Prostate gland (tissue), 2 donors: Measurements from ENCODE around the gene ZNF324B. TPM values are rescaled to one million over a fixed set of nuclear protein-coding genes. Genes with fewer than 3 reads are reported as not detected.

Experiments used
- DNase-seq: peaks from one replicate; pipeline ENCODE4 v3.0.0-alpha.2; 2019; ENCODE audit warnings: low spot score
- H3K27ac ChIP-seq, 2 donors: fragments of 200-600 bp; sonication (generic); 2 replicates each; pipeline ENCODE4 v1.5.1; 2017 to 2019
- H3K27me3 ChIP-seq: fragments of 200-600 bp; sonication (generic); replicated peaks from 2 replicates; pipeline ENCODE4 v1.5.1; 2019; ENCODE audit not compliant: insufficient read depth
- H3K36me3 ChIP-seq, 2 donors: fragments of 200-600 bp; sonication (generic); 1 replicate in 1 of 2; 2 replicates in 1 of 2; pipeline versions ENCODE4 v1.5.1 to v1.8.1; 2017 to 2019
- H3K4me1 ChIP-seq: fragments of 200-600 bp; sonication (generic); replicated peaks from 2 replicates; pipeline ENCODE4 v1.5.1; 2019
- H3K4me3 ChIP-seq, 2 donors: fragments of 200-600 bp; sonication (generic); 2 replicates each; pipeline ENCODE4 v1.5.1; 2017 to 2019
- H3K9me3 ChIP-seq: fragments of 200-600 bp; sonication (generic); 2 replicates; pipeline ENCODE4 v1.5.1; 2017
- POLR2A ChIP-seq: fragments of 450-650 bp; IDR thresholded peaks from one replicate; pipeline ENCODE4 v1.6.1; 2016; ENCODE audit warnings: antibody characterized with exemption, mild to moderate bottlenecking
- POLR2AphosphoS5 ChIP-seq: sonication (generic); formaldehyde crosslinking; IDR thresholded peaks from one replicate; pipeline ENCODE4 v1.6.1; 2017; ENCODE audit warnings: antibody characterized with exemption
- WGBS: methylation state at CpG from one replicate; pipeline ENCODE4 v1.1.5; 2018; 5-methylcytosine and 5-hydroxymethylcytosine counted together
- intact Hi-C: fragments of 100-400 bp; cut with DNase I; formaldehyde crosslinking; loops from one replicate; pipeline ENCODE4 v1.14.2; 2022
- total RNA-seq, 2 donors: library from RNA; depleted of rRNA; stranded (reverse); fragments of >200 nt; gene quantifications; one replicate each; pipeline ENCODE4 v1.1.0, GENCODE V29; 2016
- TF ChIP-seq, protein P1 (sequence below), 4 experiments: fragments of 200-600 bp in 2 of 4; fragments of 450-650 bp in 2 of 4; sonication (generic) in 2 of 4; IDR thresholded peaks; 1 replicate in 3 of 4; 2 replicates in 1 of 4; pipeline ENCODE4 v1.5.1; 2016 to 2019; ENCODE audit warnings: antibody characterized with exemption in 4 of 4, mild to moderate bottlenecking in 2 of 4, moderate library complexity in 2 of 4

The ZNF324B gene
- total RNA-seq, 2 donors from 2014 or later: 10.8 to 16.4 TPM

DNA sequence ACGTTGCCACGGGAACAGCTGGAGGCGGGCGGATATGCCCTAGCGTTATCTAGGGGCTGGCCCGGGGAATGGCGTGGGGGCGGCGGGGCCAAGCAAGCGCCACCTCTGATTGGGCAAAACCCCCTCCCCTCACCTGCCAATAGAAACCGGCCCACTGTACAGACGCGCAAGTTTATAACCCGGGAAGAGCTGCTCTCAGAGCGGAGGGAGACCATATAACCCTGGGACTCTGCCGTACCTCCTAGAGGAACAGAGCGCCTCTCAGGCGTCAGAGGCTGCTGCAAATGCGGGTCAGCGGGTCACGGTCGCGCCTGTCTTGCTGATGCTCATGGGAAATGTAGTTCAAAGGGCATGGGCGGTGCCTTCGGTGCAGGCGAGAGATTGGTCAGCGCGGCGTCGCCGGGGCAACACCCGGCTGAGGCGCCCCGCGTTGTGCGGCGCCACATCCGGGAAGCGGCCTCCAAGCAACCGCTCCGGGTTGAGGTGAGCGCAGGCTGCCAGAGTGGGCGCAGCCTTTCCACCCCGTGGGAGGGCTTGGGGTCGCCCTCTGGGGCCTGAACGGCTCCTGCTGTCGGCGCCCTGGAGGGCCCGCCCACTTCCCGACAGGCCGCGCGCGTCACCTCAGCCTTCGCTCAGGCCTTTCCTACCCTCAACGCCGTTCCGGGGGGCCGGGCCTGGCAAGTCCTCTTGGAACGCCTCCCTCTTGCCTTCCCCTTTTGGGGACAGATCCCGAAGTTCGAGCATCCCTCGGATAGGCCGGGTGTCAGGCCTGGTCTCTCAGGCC, 24.5 kb downstream of the ZNF324B start, which contains the start of gene ZNF446:
TSS of gene ZNF446 (plus strand) at position 639 of the 784 bp plus-strand sequence. CDS start 867 bp downstream, outside the sequence.
- Histone ChIP-seq H3K4me1 (peaks cover 11% of the 10 kb centered on the region), H3K27ac (peak within 1 kb of the TSS; percentile 85 to 86), H3K9me3 (no peaks in the 10 kb centered on the region), H3K36me3 (peaks cover 0 to under 1% of the 10 kb centered on the region in 2 donors), H3K4me3 (peak within 1 kb of the TSS; percentile 52 to 58), H3K27me3 (no peaks in the 10 kb centered on the region)
- DNase-seq: peak; percentile 94
- intact Hi-C loops: no loop called here
- TF ChIP-seq, protein P1, sequence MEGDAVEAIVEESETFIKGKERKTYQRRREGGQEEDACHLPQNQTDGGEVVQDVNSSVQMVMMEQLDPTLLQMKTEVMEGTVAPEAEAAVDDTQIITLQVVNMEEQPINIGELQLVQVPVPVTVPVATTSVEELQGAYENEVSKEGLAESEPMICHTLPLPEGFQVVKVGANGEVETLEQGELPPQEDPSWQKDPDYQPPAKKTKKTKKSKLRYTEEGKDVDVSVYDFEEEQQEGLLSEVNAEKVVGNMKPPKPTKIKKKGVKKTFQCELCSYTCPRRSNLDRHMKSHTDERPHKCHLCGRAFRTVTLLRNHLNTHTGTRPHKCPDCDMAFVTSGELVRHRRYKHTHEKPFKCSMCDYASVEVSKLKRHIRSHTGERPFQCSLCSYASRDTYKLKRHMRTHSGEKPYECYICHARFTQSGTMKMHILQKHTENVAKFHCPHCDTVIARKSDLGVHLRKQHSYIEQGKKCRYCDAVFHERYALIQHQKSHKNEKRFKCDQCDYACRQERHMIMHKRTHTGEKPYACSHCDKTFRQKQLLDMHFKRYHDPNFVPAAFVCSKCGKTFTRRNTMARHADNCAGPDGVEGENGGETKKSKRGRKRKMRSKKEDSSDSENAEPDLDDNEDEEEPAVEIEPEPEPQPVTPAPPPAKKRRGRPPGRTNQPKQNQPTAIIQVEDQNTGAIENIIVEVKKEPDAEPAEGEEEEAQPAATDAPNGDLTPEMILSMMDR (IDR thresholded peaks at IDR 0.05): peak in 1 of 4 experiments; percentile 13
- peak; percentile 24 for TF ChIP-seq POLR2A
- TF ChIP-seq POLR2AphosphoS5: peak; percentile 93
- under 1% methylated on average over 64 of the region's 64 CpGs for WGBS

DNA sequence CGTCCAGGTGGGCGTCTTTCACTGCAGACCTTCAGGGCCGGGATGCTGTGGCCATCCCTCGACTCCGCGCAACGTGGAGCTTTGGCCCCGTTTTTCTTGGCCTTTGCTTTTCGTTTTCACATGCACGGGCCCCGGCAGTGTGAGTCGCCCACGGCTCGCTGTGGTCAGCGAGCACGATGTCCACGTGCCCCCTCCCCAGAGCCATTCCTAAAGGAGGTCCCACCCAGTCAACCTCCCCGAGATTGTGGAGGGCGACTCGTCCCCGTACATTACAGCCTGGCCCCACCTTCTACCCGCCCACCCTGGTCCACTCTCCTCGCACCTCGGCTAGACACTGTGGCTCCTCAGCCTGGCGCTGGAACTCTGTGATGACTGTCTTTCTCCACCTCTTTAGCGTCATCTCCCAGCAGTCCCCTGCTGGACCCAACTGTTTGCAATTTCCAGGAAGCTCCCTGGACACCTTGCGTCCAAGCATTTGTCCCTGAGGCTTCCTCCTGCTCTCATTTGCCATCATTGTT, 25.1 kb downstream of the ZNF324B start:
- no peak for DNase-seq
- 1% methylated on average over 27 of the region's 27 CpGs for WGBS

DNA sequence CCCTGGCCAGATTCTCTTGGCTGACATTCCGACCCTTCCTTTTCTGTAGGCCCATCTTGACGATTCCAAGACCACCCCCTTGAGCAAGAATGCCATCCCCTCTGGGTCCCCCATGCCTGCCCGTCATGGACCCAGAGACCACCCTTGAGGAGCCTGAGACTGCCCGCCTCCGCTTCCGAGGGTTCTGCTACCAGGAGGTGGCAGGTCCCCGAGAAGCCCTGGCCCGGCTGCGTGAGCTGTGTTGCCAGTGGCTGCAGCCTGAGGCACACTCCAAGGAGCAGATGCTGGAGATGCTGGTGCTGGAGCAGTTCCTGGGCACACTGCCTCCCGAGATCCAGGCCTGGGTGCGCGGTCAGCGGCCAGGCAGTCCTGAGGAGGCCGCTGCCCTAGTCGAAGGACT, 25.7 kb downstream of the ZNF324B start:
- Histone ChIP-seq H3K27ac (peak overlapping the region; percentile 85 to 86), H3K27me3 (no peaks in the 10 kb centered on the region), H3K4me3 (peak overlapping the region in 1 of 2 donors; percentile 58), H3K4me1 (peaks cover 11% of the 10 kb centered on the region), H3K36me3 (no peaks in the 10 kb centered on the region), H3K9me3 (no peaks in the 10 kb centered on the region)
- no peak for DNase-seq
- intact Hi-C loops: no loop called here
- TF ChIP-seq POLR2A (no peak), POLR2AphosphoS5 (no peak)
- TF ChIP-seq, protein P1 (IDR thresholded peaks at IDR 0.05): no peak
- 86% methylated on average over 15 of the region's 15 CpGs for WGBS

More for the DNA sequence above, 25.1 kb downstream of the ZNF324B start:
- intact Hi-C loops: no loop called here
- H3K36me3 ChIP-seq: no peaks in the 10 kb centered on the region
- H3K4me3 ChIP-seq: peak overlapping the region; percentile 52 to 58
- H3K27me3 ChIP-seq: no peaks in the 10 kb centered on the region
- H3K27ac ChIP-seq: peak overlapping the region; percentile 85 to 86
- TF ChIP-seq POLR2AphosphoS5: no peak
- TF ChIP-seq POLR2A: no peak
- TF ChIP-seq, protein P1 (IDR thresholded peaks at IDR 0.05): no peak
- no peaks in the 10 kb centered on the region for H3K9me3 ChIP-seq
- peaks cover 11% of the 10 kb centered on the region for H3K4me1 ChIP-seq

DNA sequence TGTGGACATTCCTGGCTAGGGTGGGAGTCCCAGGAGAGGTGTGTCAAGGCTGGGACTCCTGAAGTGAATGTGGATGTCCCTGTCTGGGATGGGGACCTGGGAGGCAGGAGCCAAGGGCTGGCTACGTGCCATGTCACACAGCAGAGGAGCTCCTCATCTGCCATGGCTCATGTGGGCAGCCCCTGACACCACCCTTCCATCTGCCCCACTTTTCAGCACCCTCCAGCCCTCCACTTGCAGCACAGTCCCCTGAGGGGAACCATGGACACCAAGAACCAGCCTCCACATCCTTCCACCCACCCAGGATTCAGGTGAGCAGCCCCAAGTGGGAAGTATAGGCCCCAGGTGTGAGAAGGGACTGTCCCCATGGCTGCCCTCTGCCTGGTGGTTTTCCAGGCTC, 26.4 kb downstream of the ZNF324B start:
- TF ChIP-seq POLR2AphosphoS5 (no peak), POLR2A (no peak)
- TF ChIP-seq, protein P1 (IDR thresholded peaks at IDR 0.05): no peak
- intact Hi-C loops: no loop called here
- no peak for DNase-seq
- H3K36me3 ChIP-seq: no peaks in the 10 kb centered on the region
- H3K27ac ChIP-seq: no peak overlapping the region
- H3K27me3 ChIP-seq: no peaks in the 10 kb centered on the region
- peaks cover 11% of the 10 kb centered on the region for H3K4me1 ChIP-seq
- no peaks in the 10 kb centered on the region for H3K9me3 ChIP-seq
- no peak overlapping the region for H3K4me3 ChIP-seq
- WGBS: 86% methylated on average over 1 of the region's 1 CpG
